GM19452 (cell line): ENCODE data around the gene PIEZO2.

Experiments used
- ATAC-seq: cut with Tn5 transposase; IDR thresholded peaks from one replicate; pipeline ENCODE4 v1.9.1; 2021; ENCODE audit not compliant: unreplicated experiment

PIEZO2 gene

DNA sequence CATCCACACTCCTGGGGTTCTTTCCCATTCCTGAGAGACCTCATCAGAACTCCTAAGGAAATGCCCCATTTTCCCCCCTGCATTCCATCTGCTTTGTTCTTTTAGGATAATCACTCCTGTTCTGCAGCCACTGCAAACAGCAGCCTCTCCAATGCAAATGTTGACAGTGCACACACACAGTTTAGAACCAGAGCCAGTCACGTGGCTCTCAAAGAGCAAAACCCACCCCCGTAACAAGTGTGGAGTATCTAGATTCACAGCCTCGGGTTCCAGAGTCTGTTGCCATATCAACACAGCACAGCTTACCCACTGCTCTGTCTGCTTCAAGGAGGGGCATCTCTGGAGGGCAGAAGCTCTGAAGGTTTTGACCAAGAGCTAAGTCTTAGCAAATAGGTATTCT is 443.6 kb downstream of the PIEZO2 start:
- ATAC-seq, result no peak

- ATAC-seq, result no peak
These were observed 444.1 kb downstream of the PIEZO2 start for GRCh38 chr18:10705291-10705690.

DNA sequence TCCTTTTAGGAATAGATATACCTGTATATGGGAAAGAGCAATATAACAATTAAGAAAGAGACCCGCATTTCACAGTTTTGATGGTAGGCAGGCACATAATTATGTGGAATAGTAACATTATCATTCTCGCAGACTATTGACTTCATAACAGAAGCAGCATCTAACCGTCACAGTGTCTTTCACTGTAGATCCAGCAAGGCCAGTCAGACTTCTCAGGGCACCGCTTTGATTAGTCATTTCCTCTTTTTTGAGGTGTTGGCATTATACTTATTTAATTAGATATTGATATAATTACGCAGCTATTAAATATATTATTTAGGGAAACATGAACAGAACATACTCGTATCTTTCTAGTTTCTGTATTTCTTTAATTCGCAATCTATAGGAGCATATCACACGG is 447.2 kb downstream of the PIEZO2 start:
- ATAC-seq, result no peak

DNA sequence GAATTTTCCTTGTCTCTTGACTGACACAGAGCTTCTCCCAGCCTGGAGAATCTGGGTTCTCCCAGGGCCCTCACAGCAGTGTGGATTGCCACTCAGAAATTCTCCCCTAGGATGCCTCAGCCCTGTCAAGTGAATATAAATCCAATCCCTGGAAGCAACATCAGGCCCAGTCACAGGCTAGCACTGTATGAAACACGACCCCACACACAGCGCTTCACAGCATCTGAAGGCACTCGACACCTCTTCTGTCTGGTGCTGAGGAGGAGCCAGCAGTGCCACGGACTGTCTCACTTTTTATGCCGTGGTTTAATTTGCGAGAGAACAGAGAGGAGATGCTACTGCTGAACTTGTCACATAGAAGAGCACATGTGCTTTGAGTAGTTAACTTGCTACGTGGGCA is 459.0 kb downstream of the PIEZO2 start:
- no peak for ATAC-seq

DNA sequence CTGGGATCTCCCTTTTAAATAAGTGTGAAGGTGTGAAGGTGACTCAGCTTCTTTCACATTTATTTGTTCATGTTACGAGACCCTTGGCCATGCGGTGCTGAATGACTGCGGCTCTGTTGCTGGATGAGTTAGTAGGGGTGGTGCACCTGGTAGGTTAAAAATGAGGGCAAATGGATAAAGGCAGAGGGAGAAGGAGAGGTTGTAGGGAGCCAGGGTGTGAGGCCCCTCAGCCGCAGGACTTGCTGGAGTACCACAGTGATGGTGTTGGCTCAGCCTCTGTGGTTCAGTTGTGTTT is 459.4 kb downstream of the PIEZO2 start:
- no peak for ATAC-seq

- ATAC-seq, result no peak
These were observed 459.9 kb downstream of the PIEZO2 start for GRCh38 chr18:10689236-10690034.

DNA sequence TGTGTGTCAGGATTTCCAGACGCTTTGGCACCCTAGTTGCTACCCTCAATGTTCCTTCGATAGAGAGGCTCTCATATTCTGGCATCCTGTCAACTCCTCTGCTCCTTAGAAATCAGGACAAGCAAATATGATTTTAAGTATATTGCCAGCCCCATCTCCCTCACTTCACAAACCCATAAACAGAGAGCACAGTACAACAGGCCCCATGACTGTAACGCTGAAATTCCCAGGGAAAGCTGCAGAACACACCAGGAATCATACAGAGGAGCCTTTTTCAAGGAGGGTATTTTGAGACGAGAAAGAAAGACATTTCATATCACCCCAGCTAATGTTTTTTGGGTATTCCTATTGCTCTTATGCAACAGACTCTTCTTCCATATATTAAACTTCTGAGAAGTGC is 460.6 kb downstream of the PIEZO2 start:
- no peak for ATAC-seq

DNA sequence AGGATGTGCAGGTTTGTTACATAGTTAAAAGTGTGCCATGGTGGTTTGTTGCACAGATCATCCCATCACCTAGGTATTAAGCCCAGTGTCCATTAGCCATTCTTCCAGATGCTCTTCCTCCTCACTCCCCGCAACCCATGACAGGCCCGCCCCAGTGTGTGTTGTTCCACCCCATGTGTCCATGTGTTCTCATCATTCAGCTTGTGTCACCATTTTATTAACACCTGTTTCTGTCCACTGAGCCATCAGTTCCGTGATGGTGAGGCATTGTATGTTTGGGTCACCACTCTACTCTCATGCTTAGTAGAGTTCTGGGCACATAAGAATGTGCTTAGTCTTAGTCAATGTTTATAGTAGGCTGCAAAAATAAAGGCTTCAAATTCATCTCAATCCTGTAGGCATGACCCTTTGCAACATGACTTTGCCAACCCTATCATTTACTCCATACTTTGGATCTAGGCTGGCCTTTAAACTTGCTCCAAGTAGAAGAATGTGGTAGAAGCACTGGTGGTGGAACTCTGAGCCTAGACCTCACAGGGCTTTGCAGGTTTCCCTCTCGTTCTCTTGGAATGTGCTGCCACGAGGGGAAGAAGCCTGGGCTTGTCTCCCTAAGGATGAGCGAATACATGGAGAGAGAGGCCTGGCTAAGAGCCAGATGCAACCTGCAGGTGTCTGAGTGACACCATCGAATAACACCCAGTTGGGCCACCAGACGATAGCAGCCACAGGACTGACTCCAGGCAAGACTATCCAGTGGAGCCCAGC is 462.0 kb downstream of the PIEZO2 start:
- ATAC-seq, result no peak

DNA sequence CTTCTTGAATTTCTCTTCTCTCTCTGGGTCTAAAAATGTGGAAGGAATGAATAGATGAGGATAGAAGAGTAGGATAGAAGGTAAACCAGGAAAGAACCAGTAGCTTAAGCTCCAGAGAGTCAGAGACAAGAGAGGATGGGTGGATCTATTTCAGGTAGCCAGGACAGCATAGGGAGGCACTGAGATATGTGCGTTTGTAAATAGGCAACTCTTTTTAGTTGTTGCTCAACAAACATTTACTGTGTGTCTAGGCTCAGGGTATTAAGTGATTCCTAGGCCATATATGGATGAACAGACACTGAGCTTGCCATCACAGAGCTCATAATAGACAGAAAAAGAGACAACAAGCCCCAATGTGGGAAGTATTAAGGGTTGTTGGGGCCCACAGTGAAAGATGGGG is 463.1 kb downstream of the PIEZO2 start:
- no peak for ATAC-seq

DNA sequence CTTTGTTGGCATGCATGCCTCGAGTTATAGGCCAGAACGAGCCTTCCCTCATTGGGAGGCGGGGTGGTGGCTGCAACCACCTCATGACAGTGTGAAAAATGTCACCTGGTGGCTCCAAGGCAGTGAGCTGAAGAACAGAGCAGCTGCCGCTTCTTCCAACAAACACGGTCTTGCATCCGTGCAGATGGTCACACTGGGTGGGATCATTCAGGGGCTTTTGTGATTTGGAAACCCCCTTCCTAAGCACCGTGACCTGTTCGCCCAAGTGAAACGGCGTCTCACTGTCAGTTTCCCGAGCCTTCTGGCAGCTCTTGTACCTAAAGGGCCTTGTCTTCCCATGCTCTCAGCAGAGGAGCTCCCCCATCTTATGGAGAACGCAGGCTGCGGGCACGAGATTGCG is 463.9 kb downstream of the PIEZO2 start:
- no peak for ATAC-seq

- ATAC-seq, result no peak
These were observed 467.0 kb downstream of the PIEZO2 start for GRCh38 chr18:10682368-10682714.

- no peak for ATAC-seq
These were observed 467.6 kb downstream of the PIEZO2 start for GRCh38 chr18:10681581-10682367.

DNA sequence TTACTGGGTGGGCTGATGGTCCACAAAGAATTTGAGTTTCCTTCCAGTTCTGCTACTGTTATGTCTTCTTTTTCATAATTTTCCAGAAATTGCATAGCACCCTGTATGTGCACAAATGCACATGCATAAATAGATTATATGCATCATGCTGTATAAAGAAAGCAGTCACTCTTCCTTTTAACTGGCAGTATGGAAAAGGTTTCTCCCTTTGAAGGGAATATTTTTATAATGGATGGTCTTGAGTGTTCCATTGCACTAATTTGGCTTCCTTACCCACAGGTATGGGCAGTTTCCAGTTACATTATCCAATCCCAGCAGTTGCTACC is 469.1 kb downstream of the PIEZO2 start:
- ATAC-seq, result no peak

- ATAC-seq, result no peak
These were observed 469.7 kb downstream of the PIEZO2 start for GRCh38 chr18:10679557-10680270.

DNA sequence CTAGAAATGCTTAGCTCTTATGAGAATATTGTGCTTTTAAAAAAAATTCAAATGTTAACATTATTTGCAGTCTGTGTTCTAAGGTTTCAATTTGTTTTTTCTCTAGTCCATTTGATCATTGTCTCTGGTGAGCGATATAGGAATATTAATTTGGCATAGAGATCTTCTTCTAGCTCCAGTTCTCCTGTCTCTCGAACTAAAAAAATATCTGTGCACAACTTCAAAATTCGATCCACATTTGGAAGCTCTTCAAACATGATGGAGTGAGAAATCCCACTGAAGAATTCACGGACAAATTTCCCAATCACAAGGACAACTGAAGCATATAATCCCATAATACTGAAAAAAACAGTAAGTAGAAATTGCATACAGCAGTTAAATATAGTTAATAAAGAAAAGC is 477.9 kb downstream of the PIEZO2 start:
- ATAC-seq, result no peak

GRCh38 chr18:10670856-10671255 is 478.5 kb downstream of the PIEZO2 start:
- no peak for ATAC-seq

DNA sequence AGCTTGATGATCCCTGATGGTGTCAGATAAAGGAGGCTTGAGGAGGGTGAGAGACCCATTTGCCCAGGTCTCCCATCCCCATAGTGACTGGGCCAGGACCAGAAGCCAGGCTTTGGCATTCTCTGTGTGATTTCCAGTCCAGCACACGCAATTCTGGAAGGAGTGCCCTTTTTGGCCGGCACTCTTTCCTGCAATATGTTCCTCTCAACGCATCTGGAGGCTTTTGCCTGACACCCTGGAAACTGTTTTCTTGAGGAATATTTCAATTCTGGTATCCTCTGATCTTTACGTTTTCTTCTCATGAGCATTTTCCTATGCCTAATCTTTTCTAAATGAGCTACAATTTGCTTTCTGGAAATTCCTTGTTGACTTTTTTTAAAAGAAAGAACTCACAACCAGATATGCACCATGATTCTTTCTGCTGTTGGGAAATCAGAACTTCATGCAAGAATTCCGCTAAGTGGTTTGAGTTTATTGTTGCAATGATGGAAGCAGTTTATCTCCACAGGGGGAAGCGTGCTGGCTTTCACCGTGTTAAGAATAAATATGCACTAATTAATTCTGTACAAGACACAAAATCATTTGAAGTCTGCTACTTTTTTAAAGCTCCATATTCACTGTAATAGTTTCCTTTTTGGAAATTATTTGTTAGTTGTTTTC is 479.8 kb downstream of the PIEZO2 start:
- ATAC-seq, result no peak

DNA sequence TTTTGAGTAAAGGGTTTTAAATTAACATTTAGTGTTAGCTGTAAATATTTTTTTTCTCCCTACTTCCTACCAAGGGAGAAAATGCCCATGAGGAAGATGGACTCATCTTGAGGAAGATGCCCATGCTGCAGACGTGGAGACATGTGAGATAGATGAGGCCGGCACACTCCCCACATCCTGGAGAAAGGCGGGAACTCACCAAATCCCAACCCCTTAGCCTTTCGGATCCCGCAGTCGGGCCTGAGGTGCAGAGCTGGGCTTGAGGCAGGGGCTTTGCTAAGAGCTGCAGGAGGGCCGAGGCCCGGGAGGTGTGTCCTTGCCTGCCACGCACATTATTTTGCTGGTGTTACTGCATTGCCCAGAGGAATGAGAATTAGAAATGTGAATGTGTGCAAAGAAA is 485.6 kb downstream of the PIEZO2 start:
- no peak for ATAC-seq

GRCh38 chr18:10661317-10661716 is 488.1 kb downstream of the PIEZO2 start:
- ATAC-seq, result no peak

DNA sequence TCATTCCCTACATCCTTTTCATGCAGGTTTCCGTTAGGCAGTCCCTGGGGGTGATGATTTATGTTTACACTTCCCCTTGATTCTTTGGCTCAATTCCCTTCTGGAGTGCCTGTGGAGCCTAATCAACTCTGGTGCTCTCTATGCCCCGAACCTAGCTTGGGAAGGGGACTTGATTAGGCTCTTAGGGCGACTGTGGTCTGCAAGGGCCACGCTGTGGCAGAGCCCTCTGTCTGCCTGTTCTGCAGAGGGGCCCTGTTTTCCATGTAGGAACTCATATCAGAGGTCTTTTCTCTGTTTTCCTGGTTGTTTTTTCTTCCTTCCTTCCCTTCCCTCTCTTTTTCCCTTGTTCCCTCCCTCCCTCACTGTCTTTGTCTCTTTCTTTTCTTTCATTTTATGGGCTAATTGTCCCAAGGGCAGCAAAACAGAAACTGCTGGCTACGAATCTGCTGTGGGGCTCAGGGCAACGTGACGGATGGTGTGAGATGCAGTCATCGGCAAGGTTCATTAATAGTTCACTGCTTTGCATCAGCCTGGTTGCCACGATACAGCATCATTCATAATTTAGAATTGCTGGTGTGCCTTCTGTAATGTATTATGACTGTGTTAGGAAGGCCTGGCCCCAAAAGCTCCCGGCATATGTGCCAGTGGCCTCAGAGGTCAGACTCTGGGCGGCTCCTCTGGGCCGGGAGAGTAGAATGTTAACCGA is 489.0 kb downstream of the PIEZO2 start:
- no peak for ATAC-seq
